Stimulated activated CD4-positive, alpha-beta T cell treated with anti-CD3 and anti-CD28 coated beads, Interleukin-15, amount 100 ng/mL, for 24 hours (primary cell): Measurements from ENCODE around the gene GAGE12E.
"Not testable (repeated sequence)": the region's sequence is repeated elsewhere in the genome, so short reads cannot be mapped to it uniquely, and the experiment has no call there.

Source experiments
- DNase-seq: peaks from one replicate; pipeline ENCODE4 v3.0.0-alpha.2; 2020

GAGE12E gene, protein sequence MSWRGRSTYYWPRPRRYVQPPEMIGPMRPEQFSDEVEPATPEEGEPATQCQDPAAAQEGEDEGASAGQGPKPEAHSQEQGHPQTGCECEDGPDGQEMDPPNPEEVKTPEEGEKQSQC

GRCh38 chrX:49550989-49551388 is at the start of gene GAGE12E:
GAGE12E (plus strand) TSS chrX:49551289; CDS start chrX:49552444, 1,155 bp downstream.
- not testable (repeated sequence) for DNase-seq

GRCh38 chrX:49531877-49532276 is 19.2 kb upstream of the GAGE12E start, which contains the start of gene GAGE12C:
GAGE12C (plus strand) TSS chrX:49532177; CDS start chrX:49533332, 1,155 bp downstream.
- DNase-seq: not testable (repeated sequence)

GRCh38 chrX:49541433-49541832 is 9.7 kb upstream of the GAGE12E start, which contains the start of gene GAGE12D:
GAGE12D (plus strand) TSS chrX:49541733; CDS start chrX:49542888, 1,155 bp downstream.
- not testable (repeated sequence) for DNase-seq

GRCh38 chrX:49560542-49560941 is 9.5 kb downstream of the GAGE12E start, which contains the start of gene GAGE12F:
GAGE12F (plus strand) TSS chrX:49560842; CDS start chrX:49561997, 1,155 bp downstream.
- DNase-seq: not testable (repeated sequence)

- DNase-seq: not testable (repeated sequence)
Measured at GRCh38 chrX:49568728-49569127, 17.6 kb downstream of the GAGE12E start.

GRCh38 chrX:49569152-49569551 is 18.1 kb downstream of the GAGE12E start:
- DNase-seq: not testable (repeated sequence)

DNA sequence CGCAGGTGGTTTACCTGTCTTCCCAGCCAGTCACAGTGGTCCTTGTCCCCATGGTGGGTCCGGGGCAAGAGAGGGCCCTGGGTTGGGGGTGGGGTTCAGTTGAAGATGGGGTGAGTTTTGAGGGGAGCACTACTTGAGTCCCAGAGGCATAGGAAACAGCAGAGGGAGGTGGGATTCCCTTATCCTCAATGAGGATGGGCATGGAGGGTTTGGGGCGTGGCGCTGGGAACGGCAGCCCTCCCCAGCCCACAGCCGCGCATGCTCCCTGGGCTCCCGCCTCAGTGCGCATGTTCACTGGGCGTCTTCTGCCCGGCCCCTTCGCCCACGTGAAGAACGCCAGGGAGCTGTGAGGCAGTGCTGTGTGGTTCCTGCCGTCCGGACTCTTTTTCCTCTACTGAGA is 19.0 kb downstream of the GAGE12E start, which contains the start of gene GAGE12G:
GAGE12G (plus strand) TSS at position 301 of the 400 bp plus-strand sequence. CDS start 1,155 bp downstream, outside the sequence.
- not testable (repeated sequence) for DNase-seq

DNA sequence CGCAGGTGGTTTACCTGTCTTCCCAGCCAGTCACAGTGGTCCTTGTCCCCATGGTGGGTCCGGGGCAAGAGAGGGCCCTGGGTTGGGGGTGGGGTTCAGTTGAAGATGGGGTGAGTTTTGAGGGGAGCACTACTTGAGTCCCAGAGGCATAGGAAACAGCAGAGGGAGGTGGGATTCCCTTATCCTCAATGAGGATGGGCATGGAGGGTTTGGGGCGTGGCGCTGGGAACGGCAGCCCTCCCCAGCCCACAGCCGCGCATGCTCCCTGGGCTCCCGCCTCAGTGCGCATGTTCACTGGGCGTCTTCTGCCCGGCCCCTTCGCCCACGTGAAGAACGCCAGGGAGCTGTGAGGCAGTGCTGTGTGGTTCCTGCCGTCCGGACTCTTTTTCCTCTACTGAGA is 28.6 kb downstream of the GAGE12E start, which contains the start of gene GAGE12H:
GAGE12H (plus strand) TSS at position 301 of the 400 bp plus-strand sequence. CDS start 1,155 bp downstream, outside the sequence.
- DNase-seq: not testable (repeated sequence)

- not testable (repeated sequence) for DNase-seq
Measured at GRCh38 chrX:49589196-49589595, 38.1 kb downstream of the GAGE12E start, which contains the start of gene GAGE2A. GAGE2A (plus strand) TSS chrX:49589496; CDS start chrX:49590651, 1,155 bp downstream.

GRCh38 chrX:49589769-49590478 is 38.8 kb downstream of the GAGE12E start:
- peak; percentile 3 for DNase-seq

DNA sequence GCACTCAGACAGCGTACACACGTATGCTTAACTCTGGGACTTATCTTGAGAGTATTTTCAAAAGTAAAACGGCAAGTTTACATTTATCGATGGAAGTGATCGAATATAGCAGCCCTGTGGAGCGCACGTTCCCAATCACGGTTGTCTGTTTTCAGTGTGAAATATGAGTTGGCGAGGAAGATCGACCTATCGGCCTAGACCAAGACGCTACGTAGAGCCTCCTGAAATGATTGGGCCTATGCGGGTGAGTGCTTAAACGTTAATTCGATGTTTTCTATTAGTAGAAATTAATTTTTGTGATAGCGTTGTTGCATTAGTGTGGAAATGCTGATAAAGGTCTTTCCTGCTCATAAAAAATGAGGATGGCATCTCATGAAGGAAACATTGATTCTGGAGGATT is 39.4 kb downstream of the GAGE12E start:
- not testable (repeated sequence) for DNase-seq

DNA sequence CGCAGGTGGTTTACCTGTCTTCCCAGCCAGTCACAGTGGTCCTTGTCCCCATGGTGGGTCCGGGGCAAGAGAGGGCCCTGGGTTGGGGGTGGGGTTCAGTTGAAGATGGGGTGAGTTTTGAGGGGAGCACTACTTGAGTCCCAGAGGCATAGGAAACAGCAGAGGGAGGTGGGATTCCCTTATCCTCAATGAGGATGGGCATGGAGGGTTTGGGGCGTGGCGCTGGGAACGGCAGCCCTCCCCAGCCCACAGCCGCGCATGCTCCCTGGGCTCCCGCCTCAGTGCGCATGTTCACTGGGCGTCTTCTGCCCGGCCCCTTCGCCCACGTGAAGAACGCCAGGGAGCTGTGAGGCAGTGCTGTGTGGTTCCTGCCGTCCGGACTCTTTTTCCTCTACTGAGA is 47.6 kb downstream of the GAGE12E start, which contains the start of gene GAGE1:
GAGE1 (plus strand) TSS at position 301 of the 400 bp plus-strand sequence. CDS start 1,155 bp downstream, outside the sequence.
- not testable (repeated sequence) for DNase-seq
